HL-60 (cell line): ENCODE data around the gene CLIC3.

Experiments
- DNase-seq, 2 experiments: peaks; one replicate each; pipeline ENCODE4 v3.0.0-alpha.2; 2010 to 2020; ENCODE audit warnings: low read depth in 1 of 2, low spot score in 1 of 2
- H3K27ac ChIP-seq: fragments of 250-450 bp; sonication (Bioruptor Pico); replicated peaks from 2 replicates; pipeline ENCODE4 v1.5.1; 2020; ENCODE audit warnings: mild to moderate bottlenecking, moderate library complexity
- H3K27me3 ChIP-seq: fragments of 250-450 bp; sonication (Bioruptor Pico); 2 replicates; pipeline ENCODE4 v1.5.1; 2021; ENCODE audit warnings: mild to moderate bottlenecking, moderate library complexity; ENCODE audit not compliant: insufficient read depth, poor library complexity, severe bottlenecking
- H3K4me3 ChIP-seq: replicated peaks from 2 replicates; pipeline ENCODE4 v1.5.1; 2011; ENCODE audit warnings: mild to moderate bottlenecking, control low read depth, low read length; ENCODE audit not compliant: insufficient read depth
- CTCF ChIP-seq: IDR thresholded peaks from one replicate; pipeline ENCODE4 v1.5.1; 2011; ENCODE audit warnings: low read length, control low read depth, inconsistent platforms; ENCODE audit not compliant: insufficient read depth
- GABPA ChIP-seq: IDR thresholded peaks from 2 replicates; pipeline ENCODE4 v1.6.1; 2012; ENCODE audit warnings: low read depth
- POLR2AphosphoS5 ChIP-seq: IDR thresholded peaks from 2 replicates; pipeline ENCODE4 v1.6.1; 2012; ENCODE audit warnings: low read depth
- SPI1 ChIP-seq: IDR thresholded peaks from 2 replicates; pipeline ENCODE4 v1.6.1; 2012; ENCODE audit warnings: low read depth, mild to moderate bottlenecking, borderline replicate concordance
- TF ChIP-seq, protein P1 (sequence below): IDR thresholded peaks from 2 replicates; pipeline ENCODE4 v1.6.1; 2012; ENCODE audit warnings: low read depth; ENCODE audit not compliant: insufficient replicate concordance

Gene CLIC3

DNA sequence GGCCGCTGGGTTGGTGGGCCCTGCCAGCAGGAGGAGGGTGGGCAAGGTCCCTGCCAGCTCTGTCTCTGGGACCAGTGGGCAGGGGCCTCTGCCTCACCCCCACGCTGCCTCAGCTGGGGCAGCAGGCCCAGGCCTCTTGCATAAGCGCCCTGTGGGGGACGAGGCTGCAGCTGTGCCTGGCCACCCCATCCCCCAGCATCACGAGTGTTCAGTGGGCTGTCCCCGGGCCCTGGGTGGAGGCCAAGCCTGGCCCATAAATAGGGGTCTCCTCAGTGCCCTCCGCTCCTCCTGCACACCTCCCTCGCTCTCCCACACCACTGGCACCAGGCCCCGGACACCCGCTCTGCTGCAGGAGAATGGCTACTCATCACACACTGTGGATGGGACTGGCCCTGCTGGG lies 19.1 kb downstream of the CLIC3 start, which contains the start of gene PTGDS:
Gene PTGDS (plus strand): TSS at position 282 of the 400 bp plus-strand sequence. CDS start 75 bp downstream, at position 357.
- Histone ChIP-seq H3K27me3 (no peaks in the 10 kb centered on the region), H3K27ac (no peak within 1 kb of the TSS), H3K4me3 (no peak within 1 kb of the TSS)
- TF ChIP-seq SPI1 (no peak), POLR2AphosphoS5 (no peak), CTCF (no peak), GABPA (no peak)
- TF ChIP-seq, protein P1, sequence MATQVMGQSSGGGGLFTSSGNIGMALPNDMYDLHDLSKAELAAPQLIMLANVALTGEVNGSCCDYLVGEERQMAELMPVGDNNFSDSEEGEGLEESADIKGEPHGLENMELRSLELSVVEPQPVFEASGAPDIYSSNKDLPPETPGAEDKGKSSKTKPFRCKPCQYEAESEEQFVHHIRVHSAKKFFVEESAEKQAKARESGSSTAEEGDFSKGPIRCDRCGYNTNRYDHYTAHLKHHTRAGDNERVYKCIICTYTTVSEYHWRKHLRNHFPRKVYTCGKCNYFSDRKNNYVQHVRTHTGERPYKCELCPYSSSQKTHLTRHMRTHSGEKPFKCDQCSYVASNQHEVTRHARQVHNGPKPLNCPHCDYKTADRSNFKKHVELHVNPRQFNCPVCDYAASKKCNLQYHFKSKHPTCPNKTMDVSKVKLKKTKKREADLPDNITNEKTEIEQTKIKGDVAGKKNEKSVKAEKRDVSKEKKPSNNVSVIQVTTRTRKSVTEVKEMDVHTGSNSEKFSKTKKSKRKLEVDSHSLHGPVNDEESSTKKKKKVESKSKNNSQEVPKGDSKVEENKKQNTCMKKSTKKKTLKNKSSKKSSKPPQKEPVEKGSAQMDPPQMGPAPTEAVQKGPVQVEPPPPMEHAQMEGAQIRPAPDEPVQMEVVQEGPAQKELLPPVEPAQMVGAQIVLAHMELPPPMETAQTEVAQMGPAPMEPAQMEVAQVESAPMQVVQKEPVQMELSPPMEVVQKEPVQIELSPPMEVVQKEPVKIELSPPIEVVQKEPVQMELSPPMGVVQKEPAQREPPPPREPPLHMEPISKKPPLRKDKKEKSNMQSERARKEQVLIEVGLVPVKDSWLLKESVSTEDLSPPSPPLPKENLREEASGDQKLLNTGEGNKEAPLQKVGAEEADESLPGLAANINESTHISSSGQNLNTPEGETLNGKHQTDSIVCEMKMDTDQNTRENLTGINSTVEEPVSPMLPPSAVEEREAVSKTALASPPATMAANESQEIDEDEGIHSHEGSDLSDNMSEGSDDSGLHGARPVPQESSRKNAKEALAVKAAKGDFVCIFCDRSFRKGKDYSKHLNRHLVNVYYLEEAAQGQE, result no peak
- no peak for DNase-seq

GRCh38 chr9:136975644-136976043 lies 20.7 kb downstream of the CLIC3 start:
- no peak overlapping the region for H3K27ac ChIP-seq
- TF ChIP-seq GABPA, result no peak
- peak; percentile 7 for TF ChIP-seq CTCF
- no peak for TF ChIP-seq POLR2AphosphoS5
- DNase-seq, result peak in 1 of 2 experiments; percentile 30
- H3K27me3 ChIP-seq, result no peaks in the 10 kb centered on the region
- no peak overlapping the region for H3K4me3 ChIP-seq

DNA sequence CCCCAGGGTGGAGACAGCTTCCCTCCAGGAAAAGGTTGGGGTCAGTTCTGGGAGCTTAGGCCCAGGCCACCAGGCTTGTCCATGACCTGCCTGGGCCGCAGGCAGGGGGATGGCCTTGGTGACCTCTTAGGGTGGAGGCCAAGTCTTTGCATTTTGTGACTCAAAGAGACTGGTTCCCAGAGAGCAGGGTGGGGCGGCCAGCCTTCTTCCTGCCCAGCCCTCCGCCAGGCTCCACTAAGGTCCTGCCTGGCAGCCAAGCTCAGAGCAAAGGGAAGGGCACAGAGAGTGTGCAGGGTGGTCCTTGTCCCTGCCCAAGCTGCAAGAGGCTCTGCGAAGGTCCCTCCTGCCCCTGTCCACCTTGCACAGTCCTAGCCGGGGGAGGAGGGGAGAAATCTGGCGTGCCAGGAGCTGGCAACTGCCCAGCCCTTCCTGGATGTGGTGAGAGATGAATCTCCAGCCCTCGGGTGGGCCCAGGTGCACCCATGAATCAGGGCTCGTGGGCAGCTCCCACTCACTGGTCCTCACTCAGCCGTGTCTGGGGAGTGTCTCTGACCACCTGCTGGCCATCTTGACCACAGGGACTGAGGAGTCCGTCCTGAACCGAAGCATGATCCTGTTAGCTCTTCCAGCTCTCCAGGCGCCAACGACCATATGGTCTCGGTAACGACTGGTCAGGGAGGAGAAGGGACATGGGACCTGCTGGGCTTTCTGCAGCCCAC lies 21.4 kb downstream of the CLIC3 start:
- DNase-seq, result no peak
- no peak overlapping the region for H3K27ac ChIP-seq
- no peak for TF ChIP-seq GABPA
- TF ChIP-seq SPI1, result no peak
- no peaks in the 10 kb centered on the region for H3K27me3 ChIP-seq
- no peak overlapping the region for H3K4me3 ChIP-seq

DNA sequence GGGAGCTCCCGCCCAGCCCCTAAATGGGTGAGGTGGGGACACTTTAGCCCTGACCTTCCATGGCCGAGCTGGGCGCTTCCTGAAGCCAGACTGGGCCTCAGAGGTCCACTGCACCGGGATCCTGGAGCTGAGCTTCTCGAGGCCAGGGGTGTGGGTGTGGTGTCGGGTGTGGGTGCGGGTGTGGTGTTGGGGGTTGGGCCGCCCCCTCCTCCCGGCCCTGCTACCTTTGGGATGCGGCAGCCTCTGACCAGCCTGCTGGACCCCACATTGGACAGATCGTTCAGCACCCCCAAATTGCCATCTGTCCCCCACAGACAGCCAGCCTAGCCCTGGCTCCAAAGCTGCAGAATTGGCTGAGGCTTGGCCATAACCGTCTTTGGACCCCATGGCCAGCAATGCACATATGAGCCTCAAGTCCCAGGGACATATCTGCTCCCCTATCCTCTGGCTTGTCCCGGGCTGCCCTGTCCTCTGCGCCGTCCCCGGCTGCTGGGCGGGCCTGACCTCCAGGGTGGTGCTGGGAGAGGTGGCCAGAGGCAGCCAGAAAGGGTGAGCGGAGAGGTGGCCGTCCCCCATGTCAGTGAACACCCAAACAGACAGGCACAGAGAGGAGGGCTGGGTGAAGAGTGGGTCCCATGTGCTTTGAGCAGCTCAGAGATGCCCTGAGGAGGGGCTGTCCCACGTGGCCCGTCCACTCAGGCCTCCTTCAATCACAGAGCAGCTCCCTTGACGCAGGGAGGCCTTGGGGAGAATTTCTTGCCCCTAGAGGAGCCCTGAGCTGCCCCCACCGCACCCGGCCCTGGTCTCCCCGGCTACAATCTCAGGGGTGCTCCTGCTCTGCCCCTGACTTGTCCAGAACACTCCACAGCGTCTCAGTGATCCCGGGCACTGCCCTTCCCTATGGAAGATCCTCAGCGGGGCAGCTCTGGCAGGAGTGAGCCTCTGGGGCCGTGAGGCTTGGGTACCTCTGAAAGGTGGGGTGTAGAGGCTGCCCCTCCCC lies 22.4 kb downstream of the CLIC3 start:
- DNase-seq, result no peak
- H3K4me3 ChIP-seq, result no peak overlapping the region
- no peak overlapping the region for H3K27ac ChIP-seq
- TF ChIP-seq SPI1 (no peak), GABPA (no peak), POLR2AphosphoS5 (no peak), CTCF (no peak)
- TF ChIP-seq, protein P1, result no peak
- no peaks in the 10 kb centered on the region for H3K27me3 ChIP-seq
